DMS 273 (cell line): ENCODE results near the gene ASIC3.

Source experiments
- DNase-seq: peaks from one replicate; lab custom pipeline; 2025; ENCODE audit not compliant: unreplicated experiment; lab: John Stamatoyannopoulos, UW

ASIC3 gene

DNA sequence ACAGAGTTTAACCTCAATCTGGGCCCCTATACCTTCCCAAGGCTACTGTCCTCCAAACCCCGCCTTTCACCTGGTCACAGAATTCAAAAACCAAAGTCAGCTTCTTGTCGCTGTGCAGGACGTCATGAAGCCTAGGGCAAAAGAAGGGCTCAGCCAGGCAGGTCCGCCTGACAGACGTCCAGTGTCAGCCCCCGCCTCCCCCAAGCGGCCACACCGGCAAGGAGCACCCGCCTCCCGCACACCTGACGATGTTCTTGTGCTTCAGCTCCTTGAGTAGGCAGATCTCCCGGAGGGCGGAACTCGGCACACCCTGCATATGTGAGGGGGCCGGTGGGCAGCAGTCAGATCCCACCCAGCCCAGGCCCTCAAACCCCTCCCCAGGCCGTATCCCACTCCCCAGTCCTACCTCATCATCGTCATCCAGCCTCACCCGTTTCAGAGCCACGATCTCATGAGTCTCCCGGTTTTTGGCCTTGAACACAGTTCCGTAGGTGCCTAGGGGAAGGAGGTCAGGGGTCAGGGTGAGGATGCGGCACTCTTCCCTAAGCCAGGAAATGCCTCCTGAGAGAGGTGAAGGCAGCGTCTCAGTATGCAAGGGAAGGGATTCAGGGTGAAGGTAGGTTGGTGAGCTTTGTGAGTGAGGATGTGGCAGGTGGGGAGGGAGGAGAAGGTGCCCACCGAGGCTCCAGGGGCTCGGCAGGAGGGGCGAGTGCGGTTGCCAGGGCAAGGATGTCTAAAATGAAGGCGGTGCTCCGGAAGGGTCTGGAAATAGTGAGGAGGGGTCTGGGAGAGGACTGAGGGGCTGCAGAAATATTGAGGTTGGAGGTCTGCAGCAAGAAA, 8.6 kb downstream of the ASIC3 start:
- DNase-seq = no peak

DNA sequence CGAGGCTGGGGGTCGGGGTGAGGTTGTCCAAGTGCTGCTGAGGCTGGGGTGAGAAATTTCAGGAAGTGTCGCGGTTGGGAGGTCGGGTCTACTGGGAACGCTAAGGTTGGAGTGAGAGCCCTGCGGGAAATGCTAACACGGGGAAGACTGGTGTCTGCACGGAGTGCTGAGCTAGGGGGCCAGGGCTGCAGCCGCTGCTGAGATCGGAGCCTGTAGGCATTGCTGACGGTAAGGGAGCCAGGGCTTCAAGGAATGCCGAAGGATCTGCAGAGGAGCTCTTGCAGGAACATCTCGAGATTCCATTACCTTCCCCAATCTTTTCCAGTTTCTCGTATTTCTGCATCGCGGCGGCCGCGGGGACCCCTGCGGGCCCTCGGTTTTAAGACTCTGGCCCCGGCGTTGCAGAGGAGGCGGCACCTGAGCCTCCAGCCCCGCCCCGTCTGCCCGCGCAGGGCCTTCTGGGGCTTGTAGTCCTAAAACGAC, 9.2 kb downstream of the ASIC3 start, which contains the start of gene CDK5:
TSS of gene CDK5 (minus strand) at position 392 of the 483 bp plus-strand sequence. CDS start at position 343, 49 bp downstream.
- peak; percentile 88 for DNase-seq

DNA sequence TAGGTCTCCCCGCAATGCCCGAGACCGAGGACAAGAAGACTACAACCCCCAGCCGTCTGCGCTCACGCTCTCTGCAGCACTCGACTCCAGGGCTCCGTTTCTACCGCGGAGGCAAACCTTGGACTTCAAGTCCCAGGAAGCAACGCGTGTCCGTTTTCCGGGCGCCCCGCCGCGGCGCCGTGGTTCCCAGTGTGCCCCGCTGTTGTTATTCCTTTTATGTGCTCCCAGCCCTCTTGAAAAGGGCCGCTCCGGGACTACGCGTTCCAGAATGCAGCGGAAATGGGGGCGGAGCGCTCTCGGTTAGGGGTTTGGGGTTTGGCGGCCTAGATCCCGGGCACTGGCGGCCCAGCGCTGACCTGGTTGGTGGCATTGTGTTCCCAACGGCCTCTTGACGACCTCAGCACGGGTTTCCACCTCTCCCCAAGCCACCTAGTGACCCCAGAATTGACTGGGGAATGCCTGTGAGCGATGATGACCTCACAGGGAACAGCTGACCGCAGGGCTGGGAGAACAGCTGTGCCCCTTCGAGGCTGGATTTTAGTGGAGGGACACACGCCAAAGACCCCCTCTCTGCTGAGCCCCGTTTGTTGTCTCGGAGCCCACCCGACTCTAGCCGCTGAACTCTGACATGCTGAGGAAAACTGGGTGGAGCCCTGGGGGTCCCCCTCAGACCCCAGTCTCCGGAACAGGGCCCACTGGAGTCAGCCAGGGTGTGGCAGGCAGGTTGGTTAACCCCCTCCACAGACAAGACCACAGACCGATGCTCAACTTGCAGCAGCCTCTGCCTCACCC, 9.9 kb downstream of the ASIC3 start:
- DNase-seq = peak; percentile 100

DNA sequence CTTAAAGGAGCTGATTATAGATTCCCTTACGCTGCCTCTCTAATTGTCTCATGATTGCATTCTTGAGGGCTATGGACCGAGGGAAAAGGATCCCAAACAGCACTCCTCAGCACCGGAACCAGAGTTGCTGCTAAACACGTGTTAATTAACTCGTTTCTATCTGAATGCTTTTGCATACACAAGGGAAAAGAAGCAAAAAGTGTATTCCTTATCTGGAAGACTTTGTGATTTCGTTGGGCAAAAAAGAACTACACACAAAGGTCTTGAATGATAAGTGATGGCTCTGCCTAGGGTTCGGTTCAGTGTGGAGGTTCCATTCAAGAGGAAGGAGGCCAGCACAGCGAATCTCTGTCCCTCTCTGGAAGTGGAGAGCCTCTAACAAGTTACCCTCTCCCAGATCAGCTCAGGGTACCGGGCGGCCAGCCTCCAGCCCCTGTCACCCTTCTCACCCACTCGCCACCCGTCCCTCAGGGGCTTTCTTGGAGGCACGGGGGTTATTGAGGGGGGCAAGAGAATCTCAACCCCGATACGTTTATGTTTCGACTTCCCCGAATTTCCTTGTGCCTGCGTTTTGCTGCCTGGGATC, 10.5 kb downstream of the ASIC3 start:
- peak; percentile 65 for DNase-seq

DNA sequence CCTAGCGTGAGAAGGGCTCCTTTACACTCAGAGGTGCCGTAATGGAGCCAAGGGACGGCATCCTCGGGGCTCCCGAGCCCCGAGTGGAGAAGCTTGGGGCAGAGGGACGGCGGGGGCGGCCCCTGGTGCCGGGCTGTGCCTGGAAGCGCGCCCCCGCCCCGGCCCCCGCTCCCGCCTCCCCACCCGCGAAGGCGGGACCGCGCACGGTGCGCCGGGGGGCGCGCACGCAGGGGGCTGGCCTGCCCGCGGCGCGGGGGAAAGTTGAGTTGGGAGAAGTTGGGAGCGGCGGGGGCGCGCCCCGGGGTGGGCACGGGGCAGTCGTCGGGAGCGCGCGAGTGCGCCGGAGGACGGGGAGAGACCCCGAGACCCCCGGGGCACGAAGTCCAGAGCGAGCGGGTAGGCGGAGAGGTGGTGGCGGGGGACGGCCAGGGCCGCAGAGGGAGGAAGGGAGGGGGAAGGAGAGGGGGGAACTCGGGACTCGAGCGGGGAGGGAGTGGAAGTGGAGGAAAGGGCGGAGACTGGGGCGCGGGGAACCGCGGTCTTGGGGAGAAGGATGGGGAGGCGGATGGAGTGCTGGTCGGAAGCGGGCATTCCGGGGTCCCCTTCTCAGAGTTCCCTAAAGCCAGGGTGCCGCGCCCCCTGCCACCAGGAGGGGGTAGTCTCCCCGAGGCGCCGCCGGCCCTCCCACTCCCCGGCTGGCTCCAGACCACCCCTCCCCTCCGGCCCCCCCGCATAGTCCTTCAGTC, 11.2 kb downstream of the ASIC3 start, which contains the start of gene SLC4A2:
TSS of gene SLC4A2 (plus strand) at position 223 of the 746 bp plus-strand sequence. CDS start 2,399 bp downstream, outside the sequence.
- DNase-seq = peak; percentile 97

DNA sequence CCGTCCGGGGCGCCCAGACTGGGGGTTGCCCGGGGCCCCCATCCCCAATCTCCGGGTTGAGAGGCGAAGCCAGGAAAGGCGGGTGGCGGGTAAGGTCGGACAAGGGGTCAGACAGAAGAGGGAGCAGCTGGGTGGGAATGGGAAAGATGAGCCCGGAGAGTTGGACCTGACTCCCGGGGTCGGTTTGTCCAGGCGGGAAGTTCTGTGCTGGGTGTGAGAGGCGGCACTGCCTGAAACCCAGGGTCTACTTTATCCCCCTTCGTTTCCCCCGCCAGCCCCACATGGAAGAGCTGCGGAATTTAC, 11.7 kb downstream of the ASIC3 start:
- no peak for DNase-seq

DNA sequence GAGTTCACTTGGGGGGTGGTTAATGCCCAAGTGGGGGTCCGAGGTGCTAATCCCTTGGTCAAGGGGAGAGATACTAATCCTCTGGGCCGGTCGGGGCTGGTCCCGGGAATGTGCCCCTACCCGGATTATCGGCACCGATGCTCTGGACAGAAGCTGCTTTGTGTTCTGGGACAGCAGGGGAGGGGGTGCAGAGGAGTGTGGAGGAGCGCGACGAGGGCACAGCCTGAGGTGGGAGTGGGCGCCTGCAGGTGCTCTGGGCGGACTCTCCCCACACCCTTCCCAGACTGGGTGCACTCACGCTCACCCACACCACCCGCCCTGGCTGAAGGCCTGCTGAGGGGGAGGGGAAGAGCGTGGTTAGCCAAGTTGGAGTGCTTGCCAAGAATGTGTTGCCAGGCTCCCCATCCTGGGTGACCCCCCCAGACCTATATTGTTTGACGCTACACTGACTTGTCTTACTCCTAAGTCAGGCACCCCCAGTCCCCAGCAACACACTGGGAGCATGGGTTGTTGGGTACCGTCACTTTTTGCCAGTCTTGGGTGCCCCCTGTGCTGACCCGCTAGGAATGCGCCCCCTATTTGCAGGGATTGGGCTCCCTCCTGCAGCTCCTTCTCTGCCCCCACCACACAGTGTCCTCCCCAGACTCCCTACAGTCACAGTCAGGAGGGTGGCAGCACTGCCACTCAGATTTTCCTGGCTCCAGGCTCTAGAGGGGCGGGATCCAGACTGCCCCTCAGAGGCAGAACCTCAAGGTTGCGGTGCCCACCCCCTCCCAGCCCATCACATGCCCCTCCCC, 12.3 kb downstream of the ASIC3 start:
- DNase-seq = peak; percentile 72

DNA sequence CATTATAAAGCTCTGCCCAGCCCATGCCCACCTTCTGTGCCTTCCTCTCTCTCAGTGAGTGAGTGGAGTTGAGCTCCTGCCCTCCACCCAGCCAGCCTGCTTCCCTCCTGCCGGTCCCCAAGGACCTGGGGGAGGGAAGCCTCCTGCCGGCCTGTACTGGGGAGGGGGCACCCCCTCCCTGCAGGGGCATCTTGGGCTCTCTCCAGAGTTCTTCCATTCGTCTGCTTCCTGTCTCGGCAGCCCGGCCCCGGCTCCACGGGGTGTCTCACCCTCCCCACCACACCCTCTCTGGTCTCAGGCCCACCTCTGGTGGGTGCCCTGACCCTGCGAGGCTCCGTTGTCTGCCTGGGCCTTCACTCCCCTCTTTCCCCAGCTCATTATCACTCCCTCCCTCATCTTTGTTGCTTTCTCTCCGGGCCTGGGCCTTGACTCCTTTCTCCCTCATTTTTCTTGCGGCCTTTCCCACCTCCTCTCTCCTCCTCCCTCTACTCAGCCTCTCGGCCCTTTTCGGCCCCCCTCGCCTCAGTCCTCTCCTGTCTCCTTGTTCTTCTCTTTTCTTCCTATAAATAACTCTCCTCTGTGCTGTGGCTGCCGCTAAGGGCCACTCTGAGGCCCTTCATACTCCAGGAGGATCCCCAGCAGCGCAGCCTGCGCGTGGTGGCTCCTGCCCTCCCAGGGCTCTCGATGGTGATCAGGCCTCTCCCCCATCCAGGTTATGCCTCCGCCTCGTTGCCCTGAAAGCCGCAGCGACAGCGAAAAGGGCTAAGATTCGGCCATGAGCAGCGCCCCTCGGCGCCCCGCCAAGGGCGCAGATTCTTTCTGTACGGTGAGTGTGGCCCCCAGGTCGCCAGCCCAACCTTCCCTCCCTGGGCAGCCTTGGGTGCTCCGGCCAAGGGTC, 13.1 kb downstream of the ASIC3 start:
- DNase-seq = no peak

DNA sequence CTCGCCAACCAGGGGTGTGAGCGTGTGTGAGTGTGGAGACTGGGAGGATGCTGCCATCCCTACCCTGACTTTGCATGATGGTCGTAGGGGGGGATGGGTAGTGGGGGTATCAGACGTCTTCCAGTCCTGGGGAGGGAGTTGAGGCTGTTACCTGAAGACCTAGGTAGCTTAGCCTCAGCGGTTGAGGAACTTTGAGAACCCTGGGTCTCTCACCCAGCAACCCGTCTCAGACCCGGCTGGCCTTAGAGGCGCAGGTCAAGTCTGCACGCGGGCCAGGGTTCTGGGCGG, 13.7 kb downstream of the ASIC3 start:
- no peak for DNase-seq

DNA sequence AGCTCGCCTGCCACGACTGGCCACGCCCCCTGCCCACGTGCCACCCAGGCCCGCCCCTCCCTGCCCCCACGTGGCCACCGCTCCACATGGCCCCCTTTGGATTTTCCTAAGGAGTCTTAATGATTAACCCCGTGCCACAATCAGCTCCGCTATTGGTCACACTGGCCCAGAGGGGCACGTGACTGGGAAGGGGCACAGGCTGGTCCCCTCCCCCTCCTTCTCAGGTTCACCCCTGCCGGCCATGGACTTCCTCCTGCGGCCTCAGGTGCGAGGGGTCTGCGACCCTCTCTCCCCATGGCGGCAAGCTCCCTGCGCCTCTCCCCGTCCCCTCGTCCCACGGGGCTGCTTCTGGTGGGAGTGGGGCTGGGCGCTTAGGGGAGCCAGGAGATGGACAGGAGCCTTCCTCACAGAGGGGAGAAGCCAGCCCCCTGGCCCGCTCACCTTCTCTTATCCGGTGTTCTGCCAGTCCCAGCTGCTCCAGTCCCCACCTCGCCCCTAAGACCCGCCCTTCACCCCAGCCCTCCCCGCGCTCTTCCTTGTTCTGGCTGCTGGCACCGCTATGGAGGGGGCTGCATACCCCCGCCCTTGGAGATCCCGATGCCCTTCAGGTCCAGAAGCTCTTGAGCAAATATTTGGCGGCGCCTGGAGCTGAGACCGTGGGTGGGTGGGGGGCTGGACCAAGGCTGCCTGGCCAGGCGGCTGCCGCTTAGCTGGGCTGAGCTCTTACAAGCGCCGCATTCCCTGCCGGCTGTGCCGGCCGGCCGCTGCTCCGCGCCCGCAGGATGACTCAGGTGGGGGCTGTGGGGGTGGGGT, 14.3 kb downstream of the ASIC3 start:
- DNase-seq = peak; percentile 45

DNA sequence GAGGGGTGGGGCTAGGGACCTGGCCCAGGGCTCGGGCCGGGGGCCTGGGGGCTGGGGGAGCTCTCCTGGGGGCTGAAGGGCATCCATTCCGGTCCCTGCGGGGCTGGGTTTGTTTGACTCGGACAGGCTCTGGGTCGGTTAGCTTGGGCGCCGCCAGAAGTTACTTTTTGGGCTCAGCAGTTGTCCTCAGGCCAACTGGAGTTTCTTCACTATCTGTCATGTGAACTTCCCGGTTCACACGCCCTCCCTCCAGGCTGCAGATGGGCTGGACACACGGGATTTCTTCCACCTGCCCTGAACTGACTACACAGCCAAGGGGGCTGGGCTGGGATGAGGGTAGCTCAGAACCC, 14.9 kb downstream of the ASIC3 start:
- no peak for DNase-seq

DNA sequence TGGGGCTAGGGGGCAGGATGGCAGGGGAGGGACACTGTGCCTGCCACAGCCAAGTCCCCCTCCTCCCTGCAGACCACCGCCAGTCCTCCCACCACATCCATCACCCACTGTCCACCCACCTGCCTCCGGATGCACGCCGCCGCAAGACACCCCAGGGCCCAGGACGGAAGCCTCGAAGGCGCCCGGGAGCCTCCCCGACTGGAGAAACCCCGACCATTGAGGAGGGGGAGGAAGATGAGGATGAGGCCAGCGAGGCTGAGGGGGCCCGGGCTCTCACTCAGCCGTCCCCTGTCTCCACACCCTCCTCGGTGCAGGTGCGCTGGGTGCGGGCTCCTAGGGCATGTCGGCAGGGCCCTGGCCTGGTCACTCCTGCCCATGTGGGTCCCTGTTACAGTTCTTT, 16.1 kb downstream of the ASIC3 start:
- no peak for DNase-seq

DNA sequence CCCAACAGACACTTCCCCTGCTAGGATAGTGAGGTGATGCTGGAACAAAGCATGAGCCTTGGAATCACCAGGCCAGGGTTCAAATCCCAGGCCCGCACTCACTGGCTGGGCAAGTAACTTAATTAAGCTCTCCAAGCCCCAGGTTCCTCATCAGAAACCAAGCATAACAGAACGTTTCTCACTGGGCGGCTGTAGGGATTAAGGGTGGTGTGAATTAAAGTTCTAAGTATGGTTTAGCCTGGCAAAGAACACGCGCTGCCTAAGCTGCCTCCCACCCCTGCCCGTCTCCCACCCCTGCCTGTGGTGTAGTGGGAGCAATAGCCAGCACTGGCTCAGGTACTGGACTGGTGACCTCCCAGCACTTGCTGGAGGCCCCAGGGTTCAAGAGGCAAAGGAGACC, 16.7 kb downstream of the ASIC3 start:
- no peak for DNase-seq

DNA sequence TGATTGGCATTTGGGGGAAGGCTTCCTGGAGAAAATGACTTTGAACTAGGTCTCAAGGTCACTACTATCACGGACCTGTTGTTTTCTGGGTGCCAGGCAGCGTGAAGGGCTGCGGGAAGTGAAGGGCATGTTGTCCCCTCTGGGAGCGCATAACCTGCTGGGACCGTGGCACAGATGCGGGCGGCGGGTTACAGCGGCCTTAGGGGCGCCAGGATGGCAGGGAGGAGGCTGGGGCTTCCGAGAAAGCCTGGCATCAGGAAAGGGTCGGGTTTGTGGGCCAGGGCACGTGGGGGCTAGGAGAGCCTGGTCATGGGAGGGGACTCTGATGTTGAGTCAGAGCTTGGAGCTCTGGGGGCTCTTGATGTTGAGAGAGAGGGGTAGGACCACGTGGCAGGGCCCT, 17.2 kb downstream of the ASIC3 start:
- DNase-seq = no peak

DNA sequence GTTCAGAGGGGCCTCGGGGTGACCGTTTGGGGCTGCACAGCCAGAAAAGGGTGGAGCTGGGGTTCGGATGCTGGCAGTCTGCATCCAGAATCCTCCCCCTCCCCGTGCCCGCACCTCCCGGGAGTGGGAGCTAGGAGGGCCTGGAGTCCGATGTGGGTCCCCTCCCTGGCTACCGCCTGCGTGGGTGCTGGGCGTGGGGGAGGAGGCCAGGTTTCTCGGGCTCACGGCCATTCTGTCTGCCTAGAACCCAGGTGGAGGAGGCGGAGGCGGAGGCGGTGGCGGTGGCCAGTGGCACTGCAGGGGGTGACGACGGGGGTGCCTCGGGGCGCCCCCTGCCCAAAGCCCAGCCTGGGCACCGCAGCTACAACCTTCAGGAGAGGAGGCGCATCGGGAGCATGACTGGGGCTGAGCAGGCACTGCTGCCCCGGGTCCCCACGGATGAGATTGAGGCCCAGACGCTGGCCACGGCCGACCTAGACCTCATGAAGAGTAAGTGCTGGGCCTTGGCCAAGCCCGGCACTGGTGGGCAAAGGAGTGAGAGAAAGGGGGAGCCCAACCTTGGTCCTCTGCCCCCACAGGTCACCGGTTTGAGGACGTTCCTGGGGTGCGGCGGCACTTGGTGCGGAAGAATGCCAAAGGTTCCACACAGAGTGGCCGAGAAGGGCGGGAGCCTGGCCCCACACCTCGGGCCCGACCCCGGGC, 18.1 kb downstream of the ASIC3 start:
- DNase-seq = no peak

DNA sequence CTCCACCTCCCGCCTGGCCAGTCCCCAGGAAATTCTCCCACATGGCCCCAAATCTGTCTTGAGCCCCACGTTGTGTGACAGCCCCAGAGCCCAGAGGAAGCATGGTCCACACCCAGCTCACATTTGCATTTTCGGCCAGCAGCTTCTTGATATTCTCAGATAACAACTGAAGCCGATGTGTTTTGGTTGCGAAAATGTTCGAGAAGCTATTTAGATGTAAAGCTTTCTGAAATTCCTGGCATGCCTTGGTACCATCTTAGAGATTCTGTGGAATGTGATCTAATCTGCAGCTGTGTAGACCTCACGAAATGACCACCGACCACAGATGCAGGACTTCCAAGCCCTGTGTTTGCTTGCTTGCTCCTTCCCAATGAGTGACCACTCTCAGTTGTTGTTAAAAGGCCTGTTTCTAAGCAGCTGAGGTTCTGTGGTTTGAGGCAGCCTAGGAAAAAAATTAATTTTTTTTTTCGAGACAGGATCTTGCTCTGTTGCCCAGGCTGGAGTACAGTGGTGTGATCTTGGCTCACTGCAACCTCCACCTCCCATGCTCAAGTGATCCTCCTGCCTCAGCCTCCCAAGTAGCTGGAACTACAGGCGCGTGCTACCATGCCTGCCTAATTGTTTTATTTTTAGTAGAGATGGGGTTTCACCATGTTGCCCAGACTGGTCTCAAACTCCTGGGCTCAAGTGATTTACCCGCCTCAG, 19.9 kb downstream of the ASIC3 start:
- DNase-seq = no peak

DNA sequence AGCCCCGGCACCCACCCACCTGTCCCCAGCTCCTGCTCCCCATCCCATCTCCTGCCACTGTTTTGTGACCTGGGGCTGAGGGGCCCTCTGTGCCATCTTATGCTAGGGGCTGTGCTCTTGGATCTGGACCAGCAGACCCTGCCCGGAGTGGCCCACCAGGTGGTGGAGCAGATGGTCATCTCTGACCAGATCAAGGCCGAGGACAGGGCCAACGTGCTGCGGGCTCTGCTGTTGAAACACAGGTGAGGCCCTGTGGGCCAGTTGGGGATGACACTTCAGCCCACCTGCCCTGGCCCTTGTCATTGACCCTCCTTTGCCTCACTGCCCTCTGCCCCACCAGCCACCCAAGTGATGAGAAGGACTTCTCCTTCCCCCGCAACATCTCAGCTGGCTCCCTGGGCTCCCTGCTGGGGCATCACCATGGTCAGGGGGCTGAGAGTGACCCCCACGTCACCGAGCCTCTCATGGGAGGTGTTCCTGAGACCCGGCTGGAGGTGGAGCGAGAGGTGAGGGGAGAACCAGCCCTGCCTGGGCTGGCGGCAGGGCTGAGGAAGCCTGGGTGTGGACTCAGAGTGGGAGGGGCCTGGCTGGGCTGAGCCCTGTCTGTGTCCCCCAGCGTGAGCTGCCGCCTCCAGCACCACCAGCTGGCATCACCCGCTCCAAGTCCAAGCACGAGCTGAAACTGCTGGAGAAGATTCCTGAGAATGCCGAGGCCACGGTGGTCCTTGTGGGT, 21.7 kb downstream of the ASIC3 start:
- DNase-seq = no peak
